ENCODE data around the gene FOXJ3.

FOXJ3 gene

DNA sequence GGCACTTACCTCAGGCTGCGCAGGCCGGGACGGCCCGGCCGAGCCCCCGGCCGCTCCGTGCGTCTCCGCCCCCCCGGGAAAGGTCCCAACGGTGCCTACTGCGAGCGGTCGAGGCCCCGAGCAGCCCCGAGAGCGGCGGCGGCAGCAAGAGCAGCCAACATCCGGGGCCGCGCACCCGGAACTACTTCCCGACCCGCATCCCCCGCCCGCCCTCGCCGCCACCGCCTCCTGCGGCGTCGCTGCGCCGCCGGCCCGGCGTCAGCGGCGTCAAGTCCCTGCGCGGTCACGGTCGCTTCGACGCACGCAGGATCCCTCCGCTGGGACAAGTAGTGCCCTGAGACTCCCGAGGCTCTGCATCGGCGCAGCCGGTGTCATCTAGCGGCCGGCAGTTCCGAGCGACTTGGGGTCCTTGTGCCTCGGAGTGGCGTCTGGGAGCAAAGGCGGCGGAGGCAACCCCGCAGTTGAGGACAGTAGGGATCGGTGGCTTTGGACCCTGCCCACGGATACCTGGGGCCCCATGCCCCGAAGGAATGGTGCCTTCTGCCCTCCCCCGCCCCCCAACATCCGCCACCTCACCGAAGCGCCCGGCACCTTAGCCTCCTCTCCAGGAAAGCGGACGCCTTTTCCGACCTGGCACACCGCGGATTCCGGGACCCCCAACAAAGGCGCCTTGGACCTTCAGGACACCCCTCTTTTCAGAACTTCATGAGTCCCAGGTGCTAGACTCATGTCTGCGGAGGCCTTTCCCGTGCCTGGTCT, at the start of gene FOXJ3:
TSS of gene FOXJ3 (minus strand) at position 186 of the 759 bp plus-strand sequence. CDS start 24,142 bp downstream, outside the sequence.
- peak; percentile 96 for DNase-seq

DNA sequence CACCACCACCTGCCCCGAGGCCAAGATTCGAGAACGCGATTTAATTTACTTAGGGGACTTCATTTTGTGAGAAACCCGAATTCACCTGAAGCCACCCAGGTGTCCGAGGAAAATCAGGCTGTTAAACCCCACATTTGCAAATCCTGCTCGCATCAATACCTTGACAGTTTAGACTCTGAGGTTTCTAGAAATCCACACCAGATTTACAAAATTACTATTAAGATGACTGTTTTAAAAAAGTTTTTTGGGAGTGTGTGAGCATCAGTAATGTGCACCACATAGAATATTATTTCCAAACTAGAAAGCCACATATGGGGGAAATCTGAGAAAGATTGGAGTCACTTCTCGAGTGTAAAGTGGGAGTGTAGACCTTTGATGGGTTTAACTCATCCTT, 46.2 kb upstream of the FOXJ3 start:
- DNase-seq: no peak

DNA sequence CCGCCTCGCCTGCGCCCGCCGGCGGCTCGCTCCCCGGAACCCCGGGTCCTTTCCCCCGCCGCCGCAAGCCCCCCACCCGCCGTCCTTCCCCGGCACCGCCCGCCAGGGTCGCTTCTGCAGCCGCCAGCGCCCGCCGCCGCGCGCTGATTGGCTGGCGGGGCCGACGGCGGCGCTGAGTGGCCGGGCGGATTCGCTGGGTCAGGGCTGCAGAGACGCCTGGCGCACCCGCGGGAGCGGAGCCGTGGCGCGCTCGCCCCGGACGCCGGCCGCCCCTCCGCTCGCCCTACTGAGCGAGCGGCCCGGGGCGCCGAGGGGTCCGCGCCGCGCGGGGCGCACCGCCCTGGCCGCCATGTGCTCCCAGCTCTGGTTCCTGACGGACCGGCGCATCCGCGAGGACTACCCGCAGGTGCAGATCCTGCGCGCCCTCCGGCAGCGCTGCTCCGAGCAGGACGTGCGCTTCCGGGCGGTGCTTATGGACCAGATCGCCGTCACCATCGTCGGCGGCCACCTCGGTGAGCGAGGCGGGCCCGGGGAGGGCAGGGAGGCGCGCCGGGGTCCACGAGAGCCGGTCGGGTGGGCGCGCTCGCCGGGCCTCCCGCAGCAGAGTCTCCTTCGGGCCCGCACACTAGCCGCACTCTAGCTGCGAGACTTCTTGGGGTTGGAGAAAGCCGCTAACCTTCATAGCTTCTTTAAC, 45.7 kb upstream of the FOXJ3 start, which contains the start of gene RIMKLA:
TSS of gene RIMKLA (plus strand) at position 207 of the 694 bp plus-strand sequence. CDS start at position 350, 143 bp downstream.
- peak; percentile 69 for DNase-seq

DNA sequence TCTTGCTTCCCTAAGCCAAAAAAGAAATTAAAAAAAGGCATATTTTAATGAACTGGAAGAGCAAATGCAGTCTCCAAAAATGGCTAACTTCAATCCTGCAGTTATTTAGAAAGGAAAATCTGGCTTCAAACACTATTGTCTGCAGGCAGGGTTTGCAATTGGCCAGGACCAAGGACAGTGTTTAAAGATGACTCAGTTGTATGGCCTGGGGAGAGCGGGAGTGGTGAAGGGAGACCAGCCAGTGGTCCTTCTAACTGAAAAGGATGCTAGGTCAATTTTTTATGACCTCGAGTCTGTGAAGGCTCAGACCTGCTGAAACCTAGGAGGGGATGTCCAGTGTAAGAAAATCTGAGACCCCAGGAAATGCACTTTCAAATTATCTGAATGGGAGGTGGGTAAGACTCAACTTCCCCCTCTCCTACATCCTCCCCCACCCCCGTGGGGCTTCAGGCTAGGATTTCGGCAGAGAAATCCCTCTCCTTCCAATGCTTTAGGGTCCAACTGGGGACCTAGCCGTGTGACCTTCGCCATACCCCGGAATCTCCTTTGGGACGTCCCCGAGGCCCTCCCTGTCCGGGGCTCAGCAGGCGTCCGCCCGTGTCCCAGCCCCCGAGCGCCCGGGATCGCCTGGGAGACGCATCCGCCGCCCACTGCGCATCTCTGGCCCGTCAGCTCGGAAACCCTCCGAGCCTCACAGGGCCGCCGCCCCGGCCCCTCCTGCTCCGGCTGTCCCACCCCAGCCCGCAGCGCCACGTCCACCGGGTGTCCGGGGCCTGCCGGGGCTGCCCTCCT, 45.0 kb upstream of the FOXJ3 start:
- no peak for DNase-seq

DNA sequence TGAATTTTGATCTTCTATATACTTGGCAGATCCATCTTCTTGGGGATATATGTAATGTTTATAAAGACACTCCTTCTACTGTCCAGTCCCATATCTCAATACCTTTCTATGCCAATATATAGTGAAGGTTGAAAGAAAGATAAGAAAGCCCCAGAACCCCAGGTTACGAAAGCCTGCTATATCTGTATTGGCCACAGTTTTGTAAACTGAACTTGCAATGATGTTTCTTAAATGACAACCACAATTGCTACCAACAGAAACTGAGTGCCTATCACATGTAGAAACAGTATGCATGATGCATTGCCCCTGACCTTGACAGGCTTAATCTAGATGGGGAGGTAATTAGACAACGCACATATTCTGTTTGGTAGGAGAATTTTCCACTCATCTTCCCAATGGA, 37.8 kb upstream of the FOXJ3 start:
- no peak for DNase-seq

DNA sequence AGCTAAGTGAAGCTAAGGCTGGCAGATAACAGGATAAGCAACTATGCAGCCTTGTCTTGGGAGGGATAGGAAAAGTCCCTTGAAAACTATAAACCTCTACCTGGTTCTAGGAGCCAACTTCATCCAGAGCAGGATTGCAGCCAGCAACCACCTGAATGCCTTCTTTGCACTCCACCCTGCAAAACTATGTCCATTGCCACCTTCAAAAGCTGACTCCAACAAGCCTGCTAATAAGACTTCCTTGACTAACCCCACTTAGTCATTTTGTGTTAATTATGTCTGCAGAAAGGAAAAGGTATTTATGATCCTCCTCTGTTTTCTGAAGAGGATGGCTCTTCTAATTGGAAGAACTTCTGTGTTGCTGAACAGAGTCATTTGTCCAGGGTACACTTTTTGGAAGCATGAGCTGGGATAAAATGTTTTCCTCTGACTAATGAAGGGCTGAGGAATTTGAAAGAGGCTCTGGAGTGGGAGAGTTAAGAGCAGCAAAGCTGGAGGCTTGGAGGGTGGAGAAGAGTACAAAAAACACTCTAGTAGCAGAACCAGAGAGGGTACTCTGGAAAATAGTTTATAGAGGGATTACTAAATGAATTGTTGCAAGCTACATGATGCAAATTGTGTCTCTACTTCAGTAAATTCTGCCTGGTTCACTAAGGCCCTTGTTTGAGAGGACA, 36.0 kb upstream of the FOXJ3 start:
- no peak for DNase-seq

DNA sequence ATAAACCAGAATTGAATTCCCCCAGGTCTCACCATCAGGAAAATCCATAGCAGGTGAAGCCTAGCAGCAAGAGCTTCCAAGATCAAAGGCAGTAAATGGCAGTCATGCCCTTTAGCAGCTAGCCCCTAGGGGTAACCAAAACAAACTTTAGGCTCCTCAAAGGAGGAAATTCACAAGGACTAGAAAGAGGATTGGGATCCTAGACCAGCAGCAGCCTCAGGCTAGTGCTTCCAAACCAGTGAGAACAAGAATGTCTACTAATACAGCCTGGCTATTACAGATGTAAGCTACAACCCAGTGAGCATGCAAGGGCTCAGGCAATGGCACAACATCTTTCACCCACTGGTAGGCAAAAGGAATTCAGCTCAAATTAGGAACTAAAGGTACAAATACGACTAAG, 34.4 kb upstream of the FOXJ3 start:
- DNase-seq: no peak

DNA sequence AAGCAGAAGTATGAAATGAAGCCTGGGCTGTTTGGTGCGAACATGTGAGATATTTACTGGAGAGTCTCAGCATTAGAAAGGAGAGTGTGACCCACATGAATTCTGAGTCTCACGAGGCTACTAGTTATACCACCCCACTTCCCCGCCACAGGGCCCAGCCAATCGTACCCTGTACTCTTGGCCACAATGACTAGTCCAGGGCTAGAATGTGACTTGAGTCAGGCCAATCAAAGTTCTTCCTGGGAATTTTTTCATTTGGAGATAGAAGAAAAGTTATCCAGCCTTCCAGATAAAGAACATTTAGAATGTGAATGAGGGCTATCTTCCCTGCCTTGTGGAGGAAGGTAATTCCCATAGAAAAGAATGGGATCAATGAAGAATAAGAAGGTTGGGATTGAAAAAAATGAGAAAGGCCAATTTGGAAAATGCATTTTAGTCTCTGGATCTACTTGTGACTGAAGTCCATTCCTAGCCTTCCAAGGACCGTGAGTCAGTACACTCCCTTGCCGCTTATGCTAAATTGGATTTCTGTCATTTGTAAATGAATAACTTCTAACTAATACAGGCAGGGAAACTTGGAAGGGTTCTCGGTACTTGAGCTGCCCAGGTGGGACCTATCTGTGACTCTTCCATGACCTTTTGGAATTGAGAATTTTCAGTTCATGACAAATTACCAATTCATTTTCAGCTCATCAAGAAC, 33.2 kb upstream of the FOXJ3 start:
- no peak for DNase-seq

DNA sequence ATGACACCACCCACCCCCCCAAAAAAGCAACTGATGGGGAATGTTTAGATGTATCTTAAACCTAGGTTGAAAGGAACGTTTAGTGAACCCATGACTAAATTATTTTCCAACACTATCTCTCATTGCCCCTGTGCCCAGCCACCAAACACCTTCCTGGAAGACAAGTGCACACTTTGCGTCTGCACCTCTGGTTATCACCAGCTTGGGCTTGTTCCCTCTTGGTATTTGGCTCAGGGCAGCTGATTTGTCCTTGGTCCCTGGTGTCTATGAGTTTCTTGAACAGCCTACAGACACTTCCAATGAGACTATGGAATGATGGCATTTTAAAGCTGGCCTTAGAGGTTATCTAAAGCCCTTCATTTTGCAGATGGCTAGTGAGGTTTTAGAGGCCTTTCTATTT, 30.1 kb upstream of the FOXJ3 start:
- DNase-seq: no peak

DNA sequence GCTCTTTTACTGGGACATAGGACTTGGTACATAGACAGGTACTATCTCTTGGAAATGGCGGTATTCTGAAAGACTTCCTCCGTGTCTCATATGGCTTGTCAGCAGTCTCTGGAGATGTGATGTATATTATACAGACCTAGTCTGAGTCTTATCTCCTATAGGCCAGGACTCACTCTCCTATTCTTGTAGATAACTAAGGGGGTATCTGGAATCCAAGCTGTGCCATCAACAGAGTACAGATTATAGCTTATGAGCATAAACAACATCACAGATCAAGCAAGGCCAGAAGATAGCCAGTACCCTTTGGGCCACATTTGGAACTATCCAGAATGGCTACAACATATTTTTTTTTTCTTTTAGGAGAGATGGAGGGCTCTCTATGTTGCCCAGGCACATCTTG, 29.5 kb upstream of the FOXJ3 start:
- no peak for DNase-seq

DNA sequence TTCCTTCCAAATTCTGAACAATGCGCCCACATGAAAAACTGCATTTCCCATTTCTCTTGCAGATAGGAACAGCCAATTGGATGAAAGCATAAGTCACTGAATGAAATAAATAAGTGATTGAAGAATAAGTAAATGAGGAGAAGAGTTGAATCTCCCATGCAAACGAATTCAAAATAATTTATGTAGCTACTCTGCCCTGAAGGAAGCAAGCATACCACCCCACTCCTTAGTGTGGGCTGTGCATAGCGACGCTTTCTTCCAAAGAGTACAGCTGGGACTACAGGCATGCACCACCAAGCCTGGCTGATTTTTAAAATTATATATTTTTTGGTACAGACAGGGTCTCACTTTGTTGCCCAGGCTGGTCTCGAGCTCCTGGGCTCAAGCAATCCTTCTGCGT, 29.1 kb upstream of the FOXJ3 start:
- no peak for DNase-seq

DNA sequence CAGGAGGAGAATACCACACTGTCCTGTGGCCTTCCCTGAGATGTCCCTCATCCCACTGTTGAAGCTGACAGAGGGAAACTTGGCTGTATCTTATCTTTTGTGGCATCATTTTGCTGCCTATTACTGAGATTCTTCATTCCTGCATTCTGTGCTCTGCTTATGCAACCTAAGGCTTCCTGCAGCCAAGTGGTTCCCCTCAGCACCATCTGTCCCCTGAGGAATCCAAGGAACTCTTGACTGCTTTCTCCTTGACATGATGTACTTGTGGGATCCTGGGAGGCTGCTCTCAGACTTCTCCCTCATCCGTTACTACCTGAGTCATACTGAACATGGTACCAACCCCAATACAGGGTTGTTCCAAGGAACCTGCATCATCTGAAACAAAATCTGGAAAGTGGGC, 24.4 kb upstream of the FOXJ3 start:
- no peak for DNase-seq

DNA sequence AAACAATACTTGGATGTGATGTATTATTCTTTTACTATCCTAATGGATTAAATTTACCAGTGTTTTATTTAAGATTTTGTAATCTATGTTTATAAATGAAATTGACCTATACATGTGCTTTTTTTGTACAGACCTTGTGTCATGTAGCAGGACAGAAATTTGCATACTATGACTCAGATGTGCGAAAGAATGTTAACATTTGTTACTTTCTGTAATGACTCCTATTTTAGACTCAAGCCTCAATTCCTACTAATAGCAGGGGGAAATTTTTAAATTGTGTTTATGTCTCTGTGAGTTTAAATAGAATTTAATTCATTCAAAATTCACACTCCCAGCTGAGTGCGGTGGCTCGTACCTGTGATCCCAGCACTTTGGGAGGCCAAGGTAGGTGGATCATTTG, 23.8 kb upstream of the FOXJ3 start:
- DNase-seq: no peak

DNA sequence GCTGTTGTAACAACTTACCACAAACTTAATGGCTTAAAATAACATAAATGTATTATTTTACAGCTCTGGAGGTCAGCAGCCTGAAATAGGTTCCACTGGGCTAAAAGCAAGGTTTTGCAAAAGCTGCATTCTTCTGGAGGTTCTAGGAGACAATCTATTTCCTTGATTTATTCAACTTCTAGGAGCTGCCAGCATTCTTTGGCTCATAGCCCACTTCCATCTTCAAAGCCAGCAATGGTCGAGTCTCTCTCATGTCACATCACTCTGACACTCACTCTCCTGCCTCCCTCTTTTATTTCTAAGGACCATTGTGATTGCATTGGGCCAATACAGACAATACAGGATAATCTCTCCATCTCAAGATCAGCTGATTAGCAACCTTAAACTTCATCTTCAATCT, 15.1 kb upstream of the FOXJ3 start:
- no peak for DNase-seq

DNA sequence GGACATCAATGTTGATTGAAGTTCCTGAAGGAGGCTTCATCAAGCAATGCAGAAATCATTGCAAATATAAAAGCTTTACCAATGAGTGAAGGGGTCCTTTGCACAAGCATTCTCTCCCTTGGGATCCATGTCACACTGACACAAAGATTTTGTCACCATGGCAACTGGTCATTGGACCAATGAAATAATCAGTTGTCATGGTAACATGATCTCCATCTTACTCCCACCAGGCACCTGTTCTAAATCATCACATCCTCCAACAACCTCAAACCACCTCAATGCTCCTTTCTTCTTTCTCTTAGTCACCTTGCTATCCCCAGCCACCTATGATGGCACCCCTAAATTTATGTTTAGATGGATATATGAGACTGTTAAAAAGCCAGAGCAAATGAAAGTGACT, 13.5 kb upstream of the FOXJ3 start:
- DNase-seq: no peak

DNA sequence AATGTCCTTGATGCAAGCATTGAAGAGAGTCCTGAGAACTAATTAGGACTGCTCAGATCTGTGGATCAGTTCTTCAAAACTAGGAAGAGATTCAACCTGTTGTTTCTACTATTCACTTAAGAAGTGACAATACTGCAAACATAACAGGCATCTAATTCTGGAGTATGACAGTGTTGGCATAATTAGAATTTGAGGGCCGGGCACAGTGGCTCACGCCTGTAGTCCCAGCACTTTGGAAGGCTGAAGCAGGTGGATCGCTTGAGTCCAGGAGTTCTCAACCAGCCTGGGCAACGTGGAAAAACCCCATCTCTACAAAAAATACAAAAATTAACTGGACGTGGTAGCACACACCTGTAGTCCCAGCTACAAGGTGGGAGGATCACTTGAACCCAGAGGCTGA, 8.0 kb upstream of the FOXJ3 start:
- no peak for DNase-seq

DNA sequence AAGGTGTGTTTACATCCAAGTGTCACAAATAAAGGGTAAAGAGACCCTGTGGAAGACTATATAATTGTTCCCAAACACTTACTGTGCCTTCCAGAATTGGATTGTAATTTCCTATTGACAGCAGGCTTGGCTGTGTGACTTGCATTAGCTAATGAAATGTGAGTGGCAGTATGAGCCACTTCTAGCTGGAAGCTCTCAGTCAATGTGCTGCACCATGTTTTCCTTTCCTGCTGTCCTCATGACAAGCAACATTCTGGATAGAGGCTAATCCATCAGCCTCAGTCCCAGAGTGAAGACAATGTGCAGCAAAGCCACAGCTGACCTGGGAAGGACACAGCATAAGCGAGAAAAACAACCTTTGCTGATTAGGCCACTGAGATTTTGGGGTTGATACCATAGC, 5.9 kb upstream of the FOXJ3 start:
- peak; percentile 53 for DNase-seq

DNA sequence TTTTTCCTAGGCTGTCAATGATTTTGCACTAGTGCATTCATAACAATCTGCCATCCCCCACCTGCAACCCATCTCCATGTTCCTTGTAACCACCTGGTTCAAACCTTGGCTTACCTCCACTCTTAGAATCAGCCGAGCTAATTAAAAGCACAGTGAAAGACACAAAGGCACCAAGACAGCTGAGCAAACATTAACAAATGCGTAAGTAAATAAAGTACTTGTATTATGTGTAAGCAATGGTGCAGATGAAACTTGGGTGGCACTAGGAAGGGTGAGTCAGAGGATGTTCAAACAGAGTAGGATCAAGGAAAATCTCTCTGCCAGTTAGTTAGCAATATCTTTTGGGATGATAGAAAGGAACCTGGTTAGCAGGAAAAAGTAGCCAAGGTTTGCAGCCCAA, 5.1 kb upstream of the FOXJ3 start:
- DNase-seq: peak; percentile 95

DNA sequence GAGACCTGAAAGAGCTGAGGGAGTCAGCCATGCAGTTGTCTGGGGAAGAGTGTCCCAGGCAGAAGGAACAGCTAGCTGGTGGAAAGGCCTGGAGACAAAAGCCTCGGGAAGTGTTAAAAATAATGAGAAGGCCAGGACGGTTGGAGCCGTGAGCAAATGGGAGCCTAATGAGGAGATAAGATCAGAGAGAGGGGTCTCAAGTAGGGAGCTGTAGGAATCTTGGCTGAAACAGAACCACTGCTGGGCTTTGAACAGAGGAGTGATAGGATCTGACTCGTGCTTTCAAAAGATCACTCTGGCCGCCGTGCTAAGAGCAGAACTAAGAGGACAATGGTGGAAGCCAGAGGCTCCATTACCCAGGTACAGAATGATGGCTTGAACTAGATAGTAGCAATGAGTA, 1.9 kb upstream of the FOXJ3 start:
- DNase-seq: no peak

DNA sequence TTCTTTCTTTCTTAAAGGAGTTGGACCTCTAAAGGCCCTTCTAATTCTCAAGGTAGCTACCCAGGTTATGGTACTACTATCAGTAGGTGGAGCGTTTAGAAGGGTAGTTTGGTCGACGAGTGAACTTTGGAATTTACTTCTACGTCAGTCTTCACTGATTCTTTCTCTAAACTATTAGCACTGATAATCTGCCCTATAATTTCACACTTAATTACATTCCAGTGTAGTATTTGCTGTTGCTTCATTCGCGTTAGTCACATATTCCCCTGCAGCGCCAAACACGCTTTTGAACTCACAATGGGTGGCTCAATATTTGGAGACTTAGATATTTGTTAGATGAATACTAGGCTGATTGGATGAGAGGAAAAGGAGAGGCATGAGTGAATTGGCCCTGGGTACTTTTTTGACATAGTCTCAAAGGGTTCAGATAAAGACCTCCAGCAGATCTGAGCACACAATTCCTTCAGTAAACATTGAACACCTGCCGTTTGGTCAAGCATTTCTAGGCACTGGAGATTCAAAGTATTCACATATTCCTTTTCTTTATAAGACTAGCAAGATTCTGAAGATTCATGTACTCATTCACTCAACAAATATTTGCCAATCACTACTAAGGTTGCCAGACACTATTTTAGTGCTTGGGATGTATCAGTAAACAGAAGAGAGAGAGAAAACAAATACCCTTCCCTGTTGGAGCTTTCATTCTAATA, 929 bp upstream of the FOXJ3 start:
- no peak for DNase-seq

DNA sequence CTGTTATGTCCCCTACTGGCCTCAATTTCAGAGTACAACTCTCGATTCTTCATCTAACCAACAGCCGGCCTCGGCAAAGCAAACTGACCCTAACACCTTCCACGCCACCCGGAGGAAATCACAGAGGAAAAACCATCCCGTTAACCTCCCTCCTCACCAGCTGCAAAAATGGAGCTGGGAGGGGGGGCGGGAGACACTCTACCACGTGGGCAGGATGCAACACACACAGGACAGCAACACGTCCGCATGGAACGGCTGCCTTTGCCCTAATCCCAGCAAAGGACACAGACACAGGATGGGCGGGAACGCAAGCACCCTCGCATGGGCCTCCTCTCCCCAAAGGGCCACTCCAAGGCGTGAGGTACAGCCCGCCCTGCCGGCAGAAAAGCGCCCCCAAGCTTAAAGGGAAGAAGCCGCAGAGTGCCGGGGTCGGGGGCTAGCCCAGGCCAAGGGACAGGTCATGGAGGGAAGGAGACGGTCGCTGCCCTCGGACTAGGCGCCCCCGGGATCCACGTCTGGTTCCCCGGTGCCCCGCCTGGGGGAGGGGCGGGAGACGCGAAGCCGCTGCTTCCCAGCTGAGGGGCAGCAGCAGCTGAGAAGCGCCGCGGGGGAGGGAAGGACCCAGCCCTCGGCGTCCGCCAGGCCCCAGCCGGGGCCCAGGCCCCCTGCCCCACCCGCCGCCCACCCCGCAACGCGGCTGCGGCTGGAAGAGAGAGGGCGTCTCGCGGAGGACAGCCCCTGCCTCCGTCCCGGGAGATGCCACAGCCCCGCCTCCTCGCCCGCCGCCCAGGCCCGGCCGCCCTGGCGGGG, 590 bp downstream of the FOXJ3 start:
- DNase-seq: no peak
